GM21619 (cell line): Measurements from ENCODE around the gene TRAK1.
"Not testable (repeated sequence)": the region's sequence is repeated elsewhere in the genome, so short reads cannot be mapped to it uniquely, and the experiment has no call there.

Experiments used
- ATAC-seq: cut with Tn5 transposase; IDR thresholded peaks from one replicate; pipeline ENCODE4 v1.9.1; 2021; ENCODE audit not compliant: unreplicated experiment

TRAK1 gene

DNA sequence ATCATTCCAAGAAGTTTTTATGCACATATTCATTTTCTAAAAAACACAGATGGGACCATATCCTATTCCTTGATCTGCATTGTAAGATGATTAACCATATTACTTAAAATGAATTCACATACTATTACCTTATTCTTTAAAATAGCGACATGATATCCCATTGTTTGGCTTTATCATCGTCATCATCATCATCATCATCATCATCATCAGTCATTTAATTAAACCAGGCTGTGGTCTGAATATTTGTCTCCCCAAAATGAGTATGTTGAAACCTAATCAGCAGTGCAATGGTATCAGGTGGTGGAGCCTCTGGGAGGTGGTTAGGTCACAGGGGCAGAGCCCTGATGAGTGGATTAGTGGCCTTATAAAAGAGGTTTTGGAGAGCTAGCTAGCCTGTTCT lies 4.4 kb downstream of the TRAK1 start:
- ATAC-seq = no peak

DNA sequence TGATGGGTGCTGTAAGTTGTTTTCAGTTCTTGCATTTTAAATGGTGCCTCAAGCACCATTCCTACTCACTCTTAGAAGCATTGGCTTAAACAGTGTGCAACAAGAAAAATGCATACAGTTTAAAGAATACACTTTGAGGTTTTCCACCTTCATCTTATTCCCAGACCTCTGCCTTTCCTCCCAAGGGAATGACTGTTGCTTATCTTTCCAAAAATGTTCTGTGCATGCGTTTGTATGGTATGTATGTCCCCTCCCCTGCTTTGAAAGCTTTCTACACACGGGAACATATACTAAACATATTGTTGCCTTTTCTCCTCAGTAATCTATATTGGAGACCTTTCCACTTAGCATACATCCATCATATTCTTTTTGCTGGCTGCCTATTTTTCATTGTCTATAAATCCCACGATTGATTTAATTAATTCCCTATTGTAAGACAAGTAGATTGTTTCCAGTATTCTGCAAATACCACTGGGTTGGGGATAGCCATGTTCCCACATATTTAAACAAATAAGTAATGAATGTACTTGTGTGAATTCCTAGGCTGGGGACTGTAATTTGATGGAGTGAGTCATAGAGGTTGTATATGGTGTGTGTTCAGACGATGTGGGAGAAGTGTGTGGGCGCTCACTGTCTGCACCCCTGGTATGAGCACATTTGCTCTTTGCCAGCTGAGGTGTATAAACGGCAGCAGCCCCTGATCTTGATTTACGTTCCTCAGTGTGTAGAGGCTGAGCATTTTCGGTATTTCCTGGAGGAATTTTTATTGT lies 5.8 kb downstream of the TRAK1 start:
- ATAC-seq = no peak

DNA sequence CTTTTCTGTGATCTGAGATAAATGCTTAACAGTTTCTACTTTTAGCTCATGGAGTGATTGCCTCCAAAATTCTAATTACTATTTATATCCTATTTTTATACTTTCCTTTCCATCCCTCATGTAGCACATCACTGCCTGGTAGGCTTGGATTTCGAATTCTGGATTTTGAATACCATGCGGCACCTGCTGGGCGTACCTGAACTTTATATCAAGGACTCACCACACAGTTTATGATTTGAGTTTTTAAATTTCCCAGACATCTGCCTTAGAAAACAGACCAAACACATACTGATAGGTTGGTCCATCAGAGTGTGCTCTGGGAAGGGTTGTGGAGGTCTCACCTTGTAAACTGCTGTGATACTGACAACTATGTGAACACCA lies 6.4 kb downstream of the TRAK1 start:
- ATAC-seq = no peak

DNA sequence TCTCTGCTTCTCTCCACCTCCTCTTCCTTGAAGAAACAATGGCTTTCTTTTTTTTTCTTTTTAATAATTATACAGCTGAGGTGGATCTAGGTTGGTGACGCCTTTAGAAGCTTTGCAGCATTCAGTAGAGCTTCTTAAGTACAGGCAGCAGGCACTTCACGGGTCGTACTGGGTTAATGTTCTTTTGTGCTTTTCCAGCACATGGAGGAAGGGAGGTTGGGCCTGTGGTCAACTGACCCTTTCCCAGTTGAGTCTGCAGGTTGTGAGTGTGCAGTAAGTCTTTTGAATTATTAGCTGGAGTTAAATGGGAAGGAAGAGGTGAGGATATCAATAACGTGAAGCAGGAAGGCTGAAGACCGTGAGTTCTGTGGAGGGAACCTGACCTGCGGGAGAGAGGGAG lies 7.0 kb downstream of the TRAK1 start:
- no peak for ATAC-seq

DNA sequence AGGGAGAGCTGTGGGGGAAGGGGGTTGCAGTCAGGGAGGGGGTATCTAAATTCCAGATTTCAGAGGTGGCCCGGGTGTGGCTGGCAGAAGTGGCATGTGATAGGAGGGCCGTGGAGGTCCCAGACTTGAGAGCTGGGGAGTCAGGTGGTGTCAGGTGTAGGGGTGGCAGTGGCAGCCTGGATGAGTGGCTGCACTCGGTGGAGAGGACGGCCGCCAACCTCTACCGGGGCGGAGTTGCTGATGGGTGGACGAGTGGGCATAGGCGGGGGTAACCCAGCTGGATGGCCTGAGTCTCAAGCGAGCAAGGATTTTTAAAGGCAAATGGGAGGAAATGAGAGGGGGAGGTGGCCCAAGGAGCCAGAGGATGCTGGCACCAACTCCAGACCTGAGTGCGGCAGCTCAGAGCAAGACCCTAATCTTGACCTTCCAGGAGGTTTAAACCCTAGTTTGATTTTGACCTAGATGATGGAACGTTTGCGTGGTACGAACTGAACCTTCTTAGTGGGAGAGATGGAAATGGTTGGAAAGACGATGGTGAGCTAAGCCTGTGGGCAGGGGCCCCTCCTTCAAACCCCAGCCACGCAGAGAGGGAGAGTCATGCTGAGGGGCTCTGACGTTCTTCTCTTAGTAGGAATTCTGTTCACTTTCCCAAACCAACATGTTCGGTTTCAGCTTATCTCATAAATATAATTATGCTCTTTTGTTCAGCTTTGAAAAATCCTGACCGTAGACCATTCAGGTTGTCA lies 8.0 kb downstream of the TRAK1 start:
- ATAC-seq = no peak

DNA sequence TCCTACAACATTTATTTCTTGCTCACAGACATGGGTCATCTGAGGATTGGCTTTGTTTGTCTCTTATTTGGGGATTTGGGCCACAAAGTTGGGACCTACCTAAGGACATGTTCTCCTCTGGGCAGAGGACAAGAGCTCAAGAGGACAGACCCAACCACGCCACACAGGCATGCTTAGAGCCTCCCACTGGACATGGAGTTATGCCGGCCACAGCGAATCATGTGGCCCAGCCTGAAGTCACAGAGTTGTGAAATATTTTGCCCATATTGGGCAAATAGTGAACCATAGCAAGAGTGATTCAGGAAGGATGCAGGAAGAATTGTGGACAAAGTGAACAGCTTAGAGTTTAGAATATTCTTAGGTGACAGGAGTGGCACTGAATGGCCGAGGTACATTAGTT lies 9.9 kb downstream of the TRAK1 start:
- no peak for ATAC-seq

DNA sequence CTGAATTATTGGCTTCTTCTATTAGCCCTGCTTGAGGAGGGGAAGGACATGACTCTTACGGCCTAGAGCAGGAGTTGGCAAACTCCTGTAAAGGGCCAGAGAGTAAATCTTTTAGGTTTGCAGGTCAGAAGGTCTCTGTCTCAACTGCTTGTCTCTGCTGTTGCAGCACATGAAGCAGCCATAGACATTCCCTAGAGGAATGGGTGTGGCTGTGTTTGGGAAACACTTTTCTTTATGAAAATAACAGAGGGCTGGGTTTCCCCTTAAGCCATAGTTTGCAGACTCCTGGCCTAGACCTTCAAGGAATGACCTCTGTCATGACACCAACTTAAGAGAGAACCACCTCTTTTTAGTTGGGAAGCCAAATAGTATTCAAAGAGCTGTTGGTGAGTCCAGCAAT lies 10.3 kb downstream of the TRAK1 start:
- ATAC-seq = no peak

DNA sequence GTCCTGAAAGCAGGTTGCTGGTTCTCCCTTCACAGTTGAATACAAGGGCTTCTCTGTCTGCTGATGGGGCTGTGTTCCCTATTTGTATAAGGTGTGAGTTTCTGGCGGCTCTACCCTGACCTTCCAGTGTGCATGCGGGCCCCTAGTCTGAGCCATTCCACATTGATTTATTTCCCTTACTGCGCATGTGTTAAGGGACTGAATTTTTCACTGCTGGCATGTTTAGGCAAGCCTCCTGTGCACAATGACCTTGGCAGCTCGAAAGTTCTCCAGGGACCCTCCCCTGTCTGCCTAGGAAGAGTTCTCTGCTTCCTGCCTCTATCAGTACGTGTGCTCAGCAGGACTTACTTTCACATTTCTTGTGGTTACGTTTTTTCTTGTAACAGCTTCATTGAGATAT lies 11.4 kb downstream of the TRAK1 start:
- ATAC-seq = no peak

DNA sequence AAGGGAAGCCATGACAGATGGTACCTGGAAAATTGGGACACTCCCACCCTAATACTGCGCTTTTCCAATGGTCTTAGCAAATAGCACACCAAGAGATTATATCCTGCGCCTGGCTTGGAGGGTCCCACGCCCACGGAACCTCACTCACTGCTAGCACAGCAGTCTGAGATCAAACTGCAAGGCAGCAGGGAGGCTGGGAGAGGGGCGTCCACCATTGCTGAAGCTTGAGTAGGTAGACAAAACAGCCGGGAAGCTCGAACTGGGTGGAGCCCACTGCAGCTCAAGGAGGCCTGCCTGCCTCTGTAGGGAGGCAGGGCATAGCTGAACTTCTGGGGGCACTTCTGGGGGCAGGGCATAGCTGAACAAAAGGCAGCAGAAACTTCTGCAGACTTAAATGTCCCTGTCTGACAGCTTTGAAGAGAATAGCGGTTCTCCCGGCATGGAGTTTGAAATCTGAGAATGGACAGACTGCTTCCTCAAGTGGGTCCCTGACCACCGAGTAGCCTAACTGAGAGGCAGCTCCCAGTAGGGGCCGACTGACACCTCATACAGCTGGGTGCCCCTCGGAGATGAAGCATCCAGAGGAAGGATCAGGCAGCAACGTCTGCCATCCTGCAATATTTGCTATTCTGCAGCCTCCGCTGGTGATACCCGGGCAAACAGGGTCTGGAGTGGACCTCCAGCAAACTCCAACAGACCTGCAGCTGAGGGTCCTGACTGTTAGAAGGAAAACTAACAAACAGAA lies 12.9 kb downstream of the TRAK1 start:
- not testable (repeated sequence) for ATAC-seq

DNA sequence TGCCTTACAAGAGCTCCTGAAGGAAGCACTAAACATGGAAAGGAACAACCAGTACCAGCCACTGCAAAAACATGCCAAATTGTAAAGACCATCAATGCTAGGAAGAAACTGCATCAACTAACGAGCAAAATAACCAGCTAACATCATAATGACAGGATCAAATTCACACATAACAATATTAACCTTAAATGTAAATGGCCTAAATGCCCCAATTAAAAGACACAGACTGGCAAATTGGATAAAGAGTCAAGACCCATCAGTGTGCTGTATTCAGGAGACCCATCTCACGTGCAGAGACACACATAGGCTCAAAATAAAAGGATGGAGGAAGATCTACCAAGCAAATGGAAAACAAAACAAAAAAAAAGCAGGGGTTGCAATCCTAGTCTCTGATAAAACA lies 14.8 kb downstream of the TRAK1 start:
- not testable (repeated sequence) for ATAC-seq

DNA sequence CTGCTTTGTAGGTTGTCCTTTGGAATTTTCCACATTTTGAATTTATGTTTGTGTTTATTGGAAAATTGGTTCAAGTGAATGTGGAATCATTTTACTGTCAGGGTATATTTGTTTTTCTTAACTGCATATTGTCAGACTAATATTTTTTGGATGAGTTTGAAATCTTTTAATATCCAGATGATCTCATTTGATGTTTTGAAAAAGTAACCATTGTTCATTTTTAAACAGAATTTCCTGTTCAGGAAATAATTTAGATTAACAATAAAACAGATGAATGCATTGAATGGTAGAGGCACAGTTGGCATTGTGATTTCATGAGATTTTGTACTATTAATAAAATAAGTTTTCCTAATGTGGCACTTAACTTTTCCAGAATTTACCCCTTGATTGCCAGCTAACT lies 15.5 kb downstream of the TRAK1 start:
- ATAC-seq = no peak

DNA sequence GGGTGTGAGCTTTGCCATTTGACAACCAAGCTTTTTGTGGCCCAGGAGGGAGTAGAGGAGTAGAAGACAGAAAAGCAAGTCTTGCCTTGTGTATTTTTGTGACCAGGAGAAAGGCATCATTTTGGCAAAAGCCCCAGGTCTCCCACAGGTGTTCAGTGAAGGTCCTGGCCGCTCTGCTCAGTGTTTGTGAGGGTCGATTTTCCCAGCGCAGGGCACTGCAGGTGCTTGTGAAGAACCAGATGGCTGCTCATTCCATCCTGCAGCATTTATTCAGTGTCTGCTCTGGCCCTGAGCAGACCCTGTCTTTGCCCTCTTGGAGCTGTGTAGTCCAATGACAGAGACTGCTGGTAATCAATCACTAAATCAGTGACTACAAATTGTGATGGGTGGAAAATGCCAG lies 19.5 kb downstream of the TRAK1 start:
- ATAC-seq = no peak

DNA sequence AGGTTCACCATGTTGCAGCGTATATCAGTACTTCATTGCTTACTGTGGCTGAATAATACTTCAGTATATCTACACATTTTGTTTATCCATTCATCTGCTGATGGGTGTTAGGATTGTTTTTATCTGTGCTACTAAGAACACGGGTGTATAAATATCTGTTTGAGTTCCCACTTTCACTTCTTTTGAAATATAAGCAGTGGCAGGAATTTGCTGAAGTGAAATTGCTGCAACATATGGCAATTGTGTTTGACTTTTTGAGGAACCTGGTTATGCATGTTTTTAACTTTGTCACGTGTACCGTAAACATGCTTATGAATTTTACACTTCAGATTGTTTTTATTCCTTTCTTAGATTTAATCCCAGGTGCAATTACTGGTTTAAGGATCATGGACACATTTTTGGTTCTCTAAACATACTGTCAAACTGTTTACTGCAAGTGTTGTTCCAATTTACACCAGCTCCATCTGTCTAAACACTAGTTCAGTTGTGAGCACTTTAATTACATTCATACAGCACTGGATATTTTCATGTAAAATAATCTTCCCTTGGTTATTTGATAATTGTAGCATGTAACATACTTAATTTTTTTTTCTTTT lies 23.1 kb downstream of the TRAK1 start:
- no peak for ATAC-seq

DNA sequence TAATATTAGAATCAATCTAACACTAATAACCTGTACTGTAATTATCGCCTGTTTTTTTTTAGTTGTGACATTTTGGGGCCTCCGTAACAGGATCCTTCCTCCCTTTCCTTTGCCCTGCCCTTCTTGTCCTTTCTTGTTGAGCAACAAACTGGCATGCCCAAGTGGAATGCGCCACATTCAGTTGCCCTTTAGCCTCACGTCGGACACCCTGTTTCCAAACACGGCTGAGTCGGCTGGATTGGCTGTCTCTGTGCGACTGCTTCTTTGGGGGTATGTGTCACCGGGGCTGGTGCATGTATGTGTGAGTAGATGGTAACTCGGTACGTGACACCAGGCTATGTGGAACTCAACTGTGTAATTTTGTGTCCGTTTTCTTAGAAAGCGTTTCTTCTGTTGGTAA lies 24.1 kb downstream of the TRAK1 start:
- ATAC-seq = no peak

DNA sequence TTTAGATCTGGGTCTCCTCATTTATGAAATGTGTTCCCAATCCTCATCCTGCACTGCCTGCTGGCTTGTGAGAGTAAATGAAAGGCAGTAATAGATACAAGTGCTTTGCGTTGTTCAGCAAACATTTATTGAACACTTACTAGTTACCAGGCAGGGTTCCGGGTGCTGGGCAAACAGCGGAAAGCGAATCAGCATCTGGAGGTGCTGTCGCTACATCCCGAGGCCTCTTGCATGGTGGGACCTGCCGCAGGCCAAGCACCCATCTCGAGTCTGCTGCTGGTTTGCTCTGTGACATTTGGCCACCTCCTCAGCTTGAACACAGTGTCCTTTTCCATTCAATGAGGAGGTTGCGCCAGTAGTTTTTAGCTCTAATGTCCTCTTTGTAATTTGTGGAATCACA lies 24.8 kb downstream of the TRAK1 start:
- ATAC-seq = no peak

DNA sequence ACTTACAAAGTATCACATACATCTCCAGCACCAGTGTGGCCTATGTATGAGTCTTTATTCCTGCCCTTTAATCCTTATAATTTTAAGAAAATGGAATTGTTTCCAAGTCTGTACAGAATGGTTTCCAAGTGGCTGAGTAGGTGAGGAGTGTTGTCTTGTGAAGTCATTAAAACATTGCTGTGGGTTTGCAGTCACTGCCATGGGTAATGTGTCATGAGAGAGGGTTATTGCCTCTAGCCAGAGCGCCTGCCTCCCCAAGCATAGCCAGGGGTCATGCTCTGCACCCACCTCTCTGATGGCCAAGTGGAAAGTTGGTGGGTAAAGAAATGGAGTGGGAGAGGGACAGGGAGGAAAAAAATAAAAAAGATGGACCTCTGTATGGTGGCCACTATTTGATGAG lies 25.3 kb downstream of the TRAK1 start:
- no peak for ATAC-seq

DNA sequence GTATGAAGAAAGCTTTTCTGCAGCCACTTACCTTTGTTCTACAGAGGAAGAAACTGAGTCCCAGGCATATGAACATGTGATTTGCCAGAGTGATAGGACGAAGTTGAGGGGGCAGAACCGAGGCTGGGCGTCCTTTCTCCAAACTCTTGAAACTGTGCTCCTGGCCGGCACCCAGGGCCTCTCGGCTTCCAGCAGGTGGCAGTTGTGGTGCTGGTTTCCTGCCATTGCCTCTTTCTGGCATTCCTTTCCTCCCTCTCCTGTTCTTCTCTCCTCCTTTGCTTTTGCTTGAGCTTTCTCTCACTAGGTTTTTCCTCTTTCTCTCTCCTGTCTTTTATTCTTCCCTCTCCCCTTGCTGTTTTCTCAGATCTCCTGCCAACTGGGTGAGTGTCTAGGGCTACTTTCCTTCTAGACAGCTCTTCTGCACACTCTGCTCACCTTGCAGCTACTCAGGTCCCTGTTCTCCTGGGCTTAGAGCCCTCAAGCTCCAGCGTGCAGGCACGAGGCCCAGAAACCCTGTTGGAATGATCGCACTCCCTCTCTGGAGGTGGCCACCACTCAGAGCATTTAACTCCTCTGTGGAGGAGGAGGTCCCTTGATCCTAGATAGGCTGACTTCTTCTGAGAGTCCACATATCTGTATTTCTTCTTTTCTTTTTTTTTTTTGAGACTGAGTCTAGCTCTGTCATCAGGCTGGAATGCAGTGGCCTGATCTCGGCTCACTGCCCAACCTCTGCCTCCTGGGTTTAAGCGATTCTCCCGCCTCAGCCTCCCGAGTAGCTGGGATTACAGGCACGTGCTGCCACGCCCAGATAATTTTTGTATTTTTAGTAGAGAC lies 26.2 kb downstream of the TRAK1 start:
- no peak for ATAC-seq

DNA sequence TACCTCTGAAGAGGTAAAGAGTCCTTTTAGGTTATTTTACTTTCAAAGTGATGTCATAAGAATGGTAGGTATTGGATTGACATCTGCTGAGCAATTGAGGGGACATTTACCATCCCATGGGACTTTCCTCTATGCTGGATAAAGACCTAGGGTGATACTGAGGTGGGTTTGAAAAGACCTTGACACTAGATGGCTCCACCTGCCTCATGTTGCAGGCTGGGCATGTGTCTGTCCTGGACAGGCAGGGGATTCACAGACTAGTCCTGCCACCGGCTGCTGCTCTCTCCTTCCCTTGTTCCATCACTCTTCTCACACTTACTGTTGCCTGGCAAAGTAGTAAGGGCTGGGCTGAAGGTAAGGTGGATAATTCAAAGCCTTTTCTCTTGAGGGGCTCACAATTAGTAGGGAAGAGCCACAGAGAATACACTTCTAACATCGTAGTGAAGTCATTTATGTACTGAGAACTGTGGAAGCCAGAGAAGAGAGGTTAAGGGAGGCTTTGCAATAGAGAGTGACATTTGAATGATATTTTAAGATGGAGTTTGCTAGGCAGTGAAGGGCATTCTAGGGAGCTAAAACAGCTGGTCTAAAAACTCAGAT lies 27.7 kb downstream of the TRAK1 start:
- peak; percentile 64 for ATAC-seq

DNA sequence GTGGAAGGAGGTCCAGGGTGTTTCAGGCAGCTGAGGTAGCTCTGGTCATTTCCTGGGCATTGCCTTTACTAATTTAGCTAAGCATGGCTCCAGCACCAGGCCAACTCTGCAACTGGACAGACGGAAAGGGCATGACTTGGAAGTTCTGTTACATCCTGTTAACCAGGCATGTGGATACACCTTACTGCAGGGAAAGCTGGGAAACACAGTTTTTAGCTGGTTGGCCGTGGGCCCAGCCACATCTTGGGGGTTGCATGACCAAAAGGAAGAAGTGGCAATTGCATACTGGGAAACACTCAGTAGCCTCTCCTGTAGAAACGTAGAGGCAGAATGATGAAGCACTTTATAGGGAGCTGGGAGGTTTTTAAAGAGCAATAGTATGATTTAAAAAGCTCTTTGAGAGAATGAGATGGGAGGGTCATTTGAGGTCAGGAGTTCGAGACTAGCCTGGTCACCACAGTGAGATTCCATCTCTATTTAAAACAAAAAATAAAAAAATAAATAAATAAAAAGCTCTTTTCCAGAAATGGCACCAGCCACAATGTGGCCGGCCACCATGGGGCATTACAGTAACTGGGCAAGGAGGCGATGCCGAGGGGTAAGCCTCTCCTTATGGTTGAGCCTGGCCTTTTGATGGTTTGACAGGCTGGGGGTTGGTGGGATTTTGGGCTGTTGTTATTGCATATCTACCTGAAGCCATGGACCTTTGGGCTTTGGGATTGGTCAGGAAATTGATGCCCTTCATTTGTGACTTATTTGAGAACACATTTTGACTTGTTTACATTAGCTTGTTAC lies 28.6 kb downstream of the TRAK1 start:
- no peak for ATAC-seq

DNA sequence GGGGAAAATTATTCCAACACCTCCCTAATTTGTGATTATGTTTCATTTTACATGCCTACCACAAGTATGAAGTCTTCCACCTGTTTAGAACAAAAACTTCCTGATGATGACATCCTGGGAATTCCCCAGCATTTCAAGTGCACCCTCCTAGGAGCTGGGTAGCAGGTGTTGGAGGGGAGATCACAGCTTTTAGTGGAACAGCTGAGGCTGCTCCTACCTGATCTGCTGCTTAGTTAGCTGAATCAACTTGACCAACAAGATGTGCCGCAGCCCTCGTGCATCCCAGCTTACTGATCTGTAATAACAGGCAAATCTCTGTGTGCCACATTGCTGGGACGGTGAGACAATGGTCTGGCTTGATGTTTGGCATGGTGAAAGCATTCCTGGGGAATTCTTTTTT lies 29.7 kb downstream of the TRAK1 start:
- ATAC-seq = no peak
